ENCODE results near the gene MSI2.

GRCh38 chr17:57584050-57584551, 327.8 kb downstream of the MSI2 start:
- TF ChIP-seq CTCF (IDR thresholded peaks at IDR 0.05) (no peak), POLR2A (IDR thresholded peaks at IDR 0.05) (no peak)

Data from adrenal gland (tissue), 5 donors.